WTC11 (cell line): Measurements from ENCODE around the gene IL17F. TPM values are rescaled to one million over a fixed set of nuclear protein-coding genes. Genes with fewer than 3 reads are reported as not detected.
A peak's percentile ranks its signal among the peaks of the same experiment; 100 is the strongest.

Experiments
- ATAC-seq: fragments of 200-7000 bp; cut with Tn5 transposase; 2 replicates; pipeline ENCODE4 v1.10.0; 2021; ENCODE audit warnings: mild to moderate bottlenecking, moderate library complexity
- CTCF ChIA-PET: fragments of 300-600 bp; sonication (Branson Sonifier 250); formaldehyde crosslinking; loops from one replicate; lab custom pipeline; 2021; ENCODE audit warnings: antibody characterized with exemption; lab: Charles Lee
- POLR2A ChIA-PET: fragments of 350-600 bp; sonication (Branson Sonifier 250); formaldehyde crosslinking; loops from one replicate; lab custom pipeline; 2021; ENCODE audit warnings: antibody characterized with exemption; lab: Charles Lee
- DNase-seq: peaks from one replicate; pipeline ENCODE4 v3.0.0; 2021; ENCODE audit warnings: low spot score
- H3K27ac Mint-ChIP-seq: 2 replicates; pipeline ENCODE4 v1.8.0; 2021; ENCODE audit warnings: mixed read lengths
- H3K27me3 Mint-ChIP-seq: 2 replicates; pipeline ENCODE4 v1.8.0; 2021; ENCODE audit warnings: low read depth, mild to moderate bottlenecking, moderate library complexity, mixed read lengths
- H3K36me3 Mint-ChIP-seq: 2 replicates; pipeline ENCODE4 v1.8.0; 2021; ENCODE audit warnings: mixed read lengths
- H3K4me1 Mint-ChIP-seq: 2 replicates; pipeline ENCODE4 v1.8.0; 2022; ENCODE audit warnings: mixed read lengths
- H3K4me3 Mint-ChIP-seq: 2 replicates; pipeline ENCODE4 v1.8.0; 2021; ENCODE audit warnings: mild to moderate bottlenecking, moderate library complexity, mixed read lengths
- H3K9me3 Mint-ChIP-seq: 2 replicates; pipeline ENCODE4 v1.8.0; 2021; ENCODE audit warnings: mixed read lengths
- CTCF ChIP-seq: fragments of 200-600 bp; IDR thresholded peaks from 2 replicates; pipeline ENCODE4 v1.8.0; 2022; ENCODE audit warnings: antibody characterized with exemption
- E2F1 ChIP-seq: sonication (generic); formaldehyde crosslinking; IDR thresholded peaks from 2 replicates; pipeline ENCODE4 v1.8.0; 2022; ENCODE audit warnings: mild to moderate bottlenecking, missing genetic modification reagents
- ESRRA ChIP-seq: sonication (generic); formaldehyde crosslinking; IDR thresholded peaks from 2 replicates; pipeline ENCODE4 v1.8.1; 2022; ENCODE audit warnings: mild to moderate bottlenecking, missing genetic modification reagents, borderline replicate concordance
- FOXJ3 ChIP-seq: sonication (generic); formaldehyde crosslinking; IDR thresholded peaks from 2 replicates; pipeline ENCODE4 v1.9.0; 2021; ENCODE audit warnings: missing genetic modification reagents, mild to moderate bottlenecking, borderline replicate concordance
- GTF2I ChIP-seq: fragments of 250-450 bp; sonication (Bioruptor Pico); conservative IDR thresholded peaks from 2 replicates; pipeline ENCODE4 v1.4.0; 2021; ENCODE audit warnings: mild to moderate bottlenecking
- KAT7 ChIP-seq: sonication (generic); formaldehyde crosslinking; IDR thresholded peaks from 2 replicates; pipeline ENCODE4 v1.8.1; 2023; ENCODE audit warnings: missing genetic modification reagents, mild to moderate bottlenecking, borderline replicate concordance
- MXD4 ChIP-seq: fragments of 250-450 bp; sonication (Bioruptor Pico); IDR thresholded peaks from 2 replicates; pipeline ENCODE4 v1.8.0; 2021; ENCODE audit warnings: mild to moderate bottlenecking, moderate library complexity, borderline replicate concordance
- MYBL2 ChIP-seq: sonication (generic); formaldehyde crosslinking; IDR thresholded peaks from 2 replicates; pipeline ENCODE4 v1.8.1; 2023; ENCODE audit warnings: mild to moderate bottlenecking, moderate library complexity, missing genetic modification reagents
- STAT6 ChIP-seq: sonication (generic); formaldehyde crosslinking; conservative IDR thresholded peaks from 2 replicates; pipeline ENCODE4 v1.8.1; 2023; ENCODE audit warnings: mild to moderate bottlenecking, low read depth, missing genetic modification reagents, moderate library complexity
- TP53 ChIP-seq: sonication (generic); formaldehyde crosslinking; IDR thresholded peaks from 2 replicates; pipeline ENCODE4 v1.8.1; 2023; ENCODE audit warnings: mild to moderate bottlenecking, missing genetic modification reagents
- USF2 ChIP-seq: sonication (generic); formaldehyde crosslinking; IDR thresholded peaks from 2 replicates; pipeline ENCODE4 v1.8.1; 2023; ENCODE audit warnings: mild to moderate bottlenecking, missing genetic modification reagents, moderate library complexity
- ZNF232 ChIP-seq: sonication (generic); formaldehyde crosslinking; IDR thresholded peaks from 2 replicates; pipeline ENCODE4 v1.8.0; 2022; ENCODE audit warnings: mild to moderate bottlenecking, missing genetic modification reagents
- ZNF263 ChIP-seq: sonication (generic); formaldehyde crosslinking; IDR thresholded peaks from 2 replicates; pipeline ENCODE4 v1.8.1; 2022; ENCODE audit warnings: low read depth, mild to moderate bottlenecking, moderate library complexity, missing genetic modification reagents
- ZNF317 ChIP-seq: sonication (generic); formaldehyde crosslinking; IDR thresholded peaks from 2 replicates; pipeline ENCODE4 v1.8.1; 2023; ENCODE audit warnings: low read depth, mild to moderate bottlenecking, moderate library complexity, missing genetic modification reagents, borderline replicate concordance
- ZNF532 ChIP-seq: fragments of 250-450 bp; sonication (Bioruptor Pico); IDR thresholded peaks from 2 replicates; pipeline ENCODE4 v1.9.0; 2021; ENCODE audit warnings: mild to moderate bottlenecking, borderline replicate concordance
- ZNF671 ChIP-seq: fragments of 250-450 bp; sonication (Bioruptor Pico); IDR thresholded peaks from 2 replicates; pipeline ENCODE4 v1.8.0; 2021; ENCODE audit warnings: mild to moderate bottlenecking
- total RNA-seq: library from RNA; stranded (reverse); gene quantifications from 3 replicates; pipeline ENCODE4 v1.2.3, GENCODE V29; 2021

Gene IL17F
- total RNA-seq, 1 experiment from 2014 or later = not detected

GRCh38 chr6:52233975-52234823 lies 10.1 kb downstream of the IL17F start:
- TF ChIP-seq CTCF = peak; percentile 45; the same call in 1 of the 2 replicates
- TF ChIP-seq FOXJ3 (CRISPR knock-in tag) = no peak
- no peak for TF ChIP-seq ZNF232 (CRISPR knock-in tag)
- TF ChIP-seq, all 79 proteins: peak for 1
- ChIA-PET CTCF (interaction anchor here (0.6 to 2.6 kb wide), 22 partner anchors 10 to 418 kb away, joined by 3 to 15 read pairs (median 4); partner anchors contain the start of gene IL17F), POLR2A (interaction anchor here (1.2 kb wide), 1 partner anchor 10 kb away, joined by 3 read pairs; the partner anchor contains the start of gene IL17F)
- no peak overlapping the region for H3K27ac Mint-ChIP-seq
- DNase-seq = peak; percentile 50
- no peaks in the 10 kb centered on the region for H3K27me3 Mint-ChIP-seq
- peak; percentile 99 for ATAC-seq
- H3K9me3 Mint-ChIP-seq = no peaks in the 10 kb centered on the region
- no peaks in the 10 kb centered on the region for H3K36me3 Mint-ChIP-seq
- H3K4me1 Mint-ChIP-seq = peaks cover 24% of the 10 kb centered on the region
- no peak overlapping the region for H3K4me3 Mint-ChIP-seq

GRCh38 chr6:52233005-52233404 lies 11.3 kb downstream of the IL17F start:
- no peaks in the 10 kb centered on the region for H3K36me3 Mint-ChIP-seq
- H3K4me3 Mint-ChIP-seq = no peak overlapping the region
- no peaks in the 10 kb centered on the region for H3K27me3 Mint-ChIP-seq
- no peak for ATAC-seq
- no peak overlapping the region for H3K27ac Mint-ChIP-seq
- CTCF ChIA-PET = interaction anchor here (1.1 to 2.6 kb wide), 5 partner anchors 9 to 183 kb away, joined by 3 to 15 read pairs (median 8); no protein-coding TSS in a partner anchor
- POLR2A ChIA-PET = no interaction called here
- DNase-seq = no peak
- TF ChIP-seq USF2 (CRISPR knock-in tag) = no peak
- no peaks in the 10 kb centered on the region for H3K9me3 Mint-ChIP-seq
- peaks cover 25% of the 10 kb centered on the region for H3K4me1 Mint-ChIP-seq

- H3K4me3 Mint-ChIP-seq = no peak overlapping the region
- no peaks in the 10 kb centered on the region for H3K36me3 Mint-ChIP-seq
- CTCF ChIA-PET = interaction anchor here (1.5 kb wide), 1 partner anchor 168 kb away, joined by 3 read pairs; no protein-coding TSS in a partner anchor
- TF ChIP-seq ZNF532 (CRISPR knock-in tag) (no peak), GTF2I (CRISPR knock-in tag) (no peak), ZNF671 (no peak), STAT6 (no peak), TP53 (CRISPR knock-in tag) (no peak), MYBL2 (no peak), E2F1 (CRISPR knock-in tag) (no peak), MXD4 (CRISPR knock-in tag) (no peak), ZNF232 (CRISPR knock-in tag) (no peak), USF2 (CRISPR knock-in tag) (no peak), KAT7 (CRISPR knock-in tag) (no peak), ZNF263 (CRISPR knock-in tag) (no peak), ZNF317 (CRISPR knock-in tag) (no peak), ESRRA (CRISPR knock-in tag) (no peak)
Measured at GRCh38 chr6:52231406-52232127, 12.7 kb downstream of the IL17F start.

More at GRCh38 chr6:52231406-52232127, 12.7 kb downstream of the IL17F start:
- POLR2A ChIA-PET = no interaction called here
- Mint-ChIP-seq H3K9me3 (no peaks in the 10 kb centered on the region), H3K27ac (no peak overlapping the region), H3K27me3 (no peaks in the 10 kb centered on the region), H3K4me1 (peaks cover 25% of the 10 kb centered on the region)
- no peak for DNase-seq
- no peak for ATAC-seq
